Neuronal stem cell (in vitro differentiated cells): ENCODE data around the gene TNS1.

Experiments
- DNase-seq: peaks from one replicate; pipeline ENCODE4 v3.0.0-alpha.2; 2013; ENCODE audit warnings: low spot score
- H2AFZ ChIP-seq: one replicate; pipeline ENCODE4 v1.6.1; 2013; ENCODE audit warnings: mild to moderate bottlenecking, low read length, inconsistent platforms
- H2AK5ac ChIP-seq: 2 replicates; pipeline ENCODE4 v1.6.1; 2013; ENCODE audit warnings: low read depth, mild to moderate bottlenecking, inconsistent platforms, low read length, moderate library complexity, mixed read lengths
- H2BK120ac ChIP-seq: 2 replicates; pipeline ENCODE4 v1.6.1; 2013; ENCODE audit warnings: low read depth, mild to moderate bottlenecking, inconsistent platforms, low read length, moderate library complexity, mixed read lengths
- H2BK12ac ChIP-seq: one replicate; pipeline ENCODE4 v1.6.1; 2013; ENCODE audit warnings: low read length, inconsistent platforms
- H2BK15ac ChIP-seq: 2 replicates; pipeline ENCODE4 v1.6.1; 2013; ENCODE audit warnings: mild to moderate bottlenecking, low read length, inconsistent platforms, mixed read lengths
- H2BK5ac ChIP-seq: one replicate; pipeline ENCODE4 v1.6.1; 2013; ENCODE audit warnings: inconsistent platforms, mild to moderate bottlenecking, low read length, moderate library complexity
- H3K14ac ChIP-seq: one replicate; pipeline ENCODE4 v1.6.1; 2013; ENCODE audit warnings: low read length, inconsistent platforms
- H3K18ac ChIP-seq: 2 replicates; pipeline ENCODE4 v1.6.1; 2013; ENCODE audit warnings: low read length, inconsistent platforms
- H3K23ac ChIP-seq: 2 replicates; pipeline ENCODE4 v1.6.1; 2013; ENCODE audit warnings: low read depth, mild to moderate bottlenecking, mixed read lengths, low read length, inconsistent platforms; ENCODE audit not compliant: poor library complexity
- H3K27ac ChIP-seq: replicated peaks from 3 replicates; pipeline ENCODE4 v1.5.1; 2013; ENCODE audit warnings: low read length, inconsistent platforms
- H3K27me3 ChIP-seq, 3 experiments: 2 replicates each; pipeline ENCODE4 v1.6.1; 2013; ENCODE audit warnings: low read length in 3 of 3, mild to moderate bottlenecking in 2 of 3, inconsistent platforms in 1 of 3, low read depth in 1 of 3, mixed read lengths in 1 of 3, moderate library complexity in 1 of 3; ENCODE audit not compliant: control insufficient read depth in 3 of 3, insufficient read depth in 3 of 3
- H3K36me3 ChIP-seq, 2 donors: replicated peaks in 1 of 2; 2 replicates each; pipeline ENCODE4 v1.6.1; 2013; ENCODE audit warnings: low read length in 2 of 2; ENCODE audit not compliant: control insufficient read depth in 2 of 2, insufficient read depth in 2 of 2
- H3K4ac ChIP-seq: 2 replicates; pipeline ENCODE4 v1.6.1; 2013; ENCODE audit warnings: inconsistent platforms, mild to moderate bottlenecking, low read length, moderate library complexity
- H3K4me1 ChIP-seq, 2 donors: 1 replicate in 1 of 2; 2 replicates in 1 of 2; pipeline ENCODE4 v1.6.1; 2013; ENCODE audit warnings: low read length in 2 of 2, low read depth in 1 of 2; ENCODE audit not compliant: control insufficient read depth in 2 of 2, insufficient read depth in 1 of 2
- H3K4me2 ChIP-seq: one replicate; pipeline ENCODE4 v1.6.1; 2013; ENCODE audit warnings: mild to moderate bottlenecking, low read length, inconsistent platforms; ENCODE audit not compliant: insufficient read depth, poor library complexity, severe bottlenecking
- H3K4me3 ChIP-seq, 2 donors: 2 replicates each; pipeline ENCODE4 v1.5.1; 2013; ENCODE audit warnings: low read length in 2 of 2, mild to moderate bottlenecking in 2 of 2, inconsistent platforms in 1 of 2, moderate library complexity in 1 of 2
- H3K79me1 ChIP-seq: one replicate; pipeline ENCODE4 v1.6.1; 2013; ENCODE audit warnings: low read depth, mild to moderate bottlenecking, inconsistent platforms, low read length, moderate library complexity
- H3K9ac ChIP-seq: one replicate; pipeline ENCODE4 v1.6.1; 2013; ENCODE audit warnings: mild to moderate bottlenecking, low read depth, low read length, inconsistent platforms; ENCODE audit not compliant: poor library complexity
- H3K9me3 ChIP-seq, 2 donors: replicated peaks in 1 of 2; 2 replicates each; pipeline versions ENCODE3 to v1.6.1; 2013; ENCODE audit warnings: low read length in 2 of 2, mild to moderate bottlenecking in 2 of 2, inconsistent platforms in 1 of 2, low read depth in 1 of 2, mixed read lengths in 1 of 2, moderate library complexity in 1 of 2; ENCODE audit not compliant: control insufficient read depth in 2 of 2, insufficient read depth in 1 of 2
- H4K8ac ChIP-seq: one replicate; pipeline ENCODE4 v1.6.1; 2013; ENCODE audit warnings: low read depth, mild to moderate bottlenecking, inconsistent platforms, low read length, moderate library complexity
- H4K91ac ChIP-seq: one replicate; pipeline ENCODE4 v1.6.1; 2013; ENCODE audit warnings: low read length, low read depth, mild to moderate bottlenecking, inconsistent platforms; ENCODE audit not compliant: poor library complexity
- WGBS, 2 donors: extraction: QIAGEN DNeasy Blood & Tissue Kit; methylation state at CpG; one replicate each; pipeline ENCODE4 v1.1.7; 2013; ENCODE audit warnings: missing lambda C conversion rate in 2 of 2, mixed read lengths in 1 of 2; ENCODE audit not compliant: insufficient read length in 2 of 2, insufficient replicate concordance in 1 of 2; ENCODE audit errors: extremely low coverage in 2 of 2; 5-methylcytosine and 5-hydroxymethylcytosine counted together

The TNS1 gene

GRCh38 chr2:218009765-218010139 is 7.0 kb upstream of the TNS1 start:
- whole genome bisulfite sequencing, 2 donors, result no CpG with 5 or more reads among the region's 20 CpGs
- Histone ChIP-seq H2AK5ac (peak overlapping the region; percentile 20), H3K27me3 (peaks cover 0 to 81% (median 29%) of the 10 kb centered on the region in 3 experiments), H3K4me1 (peaks cover 2 to 14% of the 10 kb centered on the region in 2 donors), H3K9ac (peak overlapping the region; percentile 78), H3K36me3 (no peaks in the 10 kb centered on the region), H4K8ac (no peak overlapping the region), H3K27ac (no peak overlapping the region), H2BK12ac (no peak overlapping the region), H2AFZ (peak overlapping the region; percentile 80), H3K14ac (no peak overlapping the region), H3K18ac (peak overlapping the region; percentile 95), H2BK5ac (no peak overlapping the region), H3K79me1 (no peaks in the 10 kb centered on the region), H2BK120ac (peak overlapping the region; percentile 53), H3K4me2 (peak overlapping the region; percentile 97), H3K9me3 (no peaks in the 10 kb centered on the region), H2BK15ac (peak overlapping the region; percentile 95), H3K4ac (no peak overlapping the region), H4K91ac (no peak overlapping the region), H3K4me3 (peak overlapping the region in 1 of 2 donors; percentile 80), H3K23ac (peak overlapping the region; percentile 26)
- DNase-seq, result no peak

DNA sequence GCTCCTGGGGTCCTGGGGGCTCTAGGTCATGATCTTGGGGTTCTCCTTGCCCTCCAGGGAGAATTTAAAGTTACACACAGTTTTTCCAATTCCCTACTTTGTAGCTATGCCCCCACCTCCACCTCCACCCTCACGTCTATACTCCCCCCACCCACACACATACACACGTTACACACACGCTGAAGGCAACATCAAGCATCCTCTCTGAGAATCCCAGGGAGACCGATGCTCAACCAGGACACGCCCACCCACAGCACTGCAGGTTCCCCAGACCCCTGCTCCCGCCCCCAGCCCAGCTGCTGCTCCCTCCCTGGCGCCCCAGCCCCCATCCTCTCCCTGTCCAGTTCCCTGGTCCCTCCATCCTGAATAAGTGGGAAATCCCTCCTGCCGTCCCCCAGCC is 6.4 kb upstream of the TNS1 start:
- Histone ChIP-seq H2BK5ac (no peak overlapping the region), H3K36me3 (no peaks in the 10 kb centered on the region), H3K4me2 (peak overlapping the region; percentile 97), H3K27ac (no peak overlapping the region), H2AFZ (no peak overlapping the region), H2AK5ac (no peak overlapping the region), H3K9me3 (no peaks in the 10 kb centered on the region), H3K4me3 (no peak overlapping the region), H2BK15ac (no peak overlapping the region), H4K91ac (no peak overlapping the region), H3K4ac (no peak overlapping the region), H2BK120ac (no peak overlapping the region), H3K4me1 (peaks cover 2 to 14% of the 10 kb centered on the region in 2 donors), H2BK12ac (no peak overlapping the region), H3K27me3 (peaks cover 0 to 86% (median 29%) of the 10 kb centered on the region in 3 experiments), H3K9ac (no peak overlapping the region), H3K79me1 (no peaks in the 10 kb centered on the region), H3K18ac (peak overlapping the region; percentile 16), H3K14ac (no peak overlapping the region), H4K8ac (no peak overlapping the region), H3K23ac (no peak overlapping the region)
- DNase-seq, result no peak
- WGBS, 2 donors, result no CpG with 5 or more reads among the region's 8 CpGs

- Histone ChIP-seq H3K14ac (no peak overlapping the region), H3K4me2 (no peak overlapping the region), H3K4ac (no peak overlapping the region), H3K4me1 (peaks cover 2 to 18% of the 10 kb centered on the region in 2 donors), H2BK12ac (no peak overlapping the region), H4K8ac (no peak overlapping the region), H2BK15ac (peak overlapping the region; percentile 38), H3K23ac (no peak overlapping the region), H3K36me3 (no peaks in the 10 kb centered on the region), H3K9me3 (no peaks in the 10 kb centered on the region), H2BK120ac (no peak overlapping the region), H2AFZ (no peak overlapping the region), H3K18ac (no peak overlapping the region), H3K9ac (no peak overlapping the region), H3K4me3 (no peak overlapping the region), H2AK5ac (peak overlapping the region; percentile 32), H3K27me3 (peaks cover 0 to 83% (median 29%) of the 10 kb centered on the region in 3 experiments), H3K27ac (no peak overlapping the region), H2BK5ac (no peak overlapping the region), H3K79me1 (no peaks in the 10 kb centered on the region), H4K91ac (no peak overlapping the region)
- no peak for DNase-seq
- WGBS, 2 donors, result no CpG with 5 or more reads among the region's 12 CpGs
These were observed 5.6 kb upstream of the TNS1 start for GRCh38 chr2:218008060-218009040.

GRCh38 chr2:218006741-218007140 is 3.9 kb upstream of the TNS1 start:
- Histone ChIP-seq H2BK15ac (no peak overlapping the region), H3K4me2 (no peak overlapping the region), H2BK120ac (no peak overlapping the region), H3K23ac (no peak overlapping the region), H3K79me1 (no peaks in the 10 kb centered on the region), H3K27ac (no peak overlapping the region), H2AK5ac (no peak overlapping the region), H2BK5ac (no peak overlapping the region), H3K4ac (no peak overlapping the region), H3K14ac (no peak overlapping the region), H3K27me3 (peaks cover 0 to 70% (median 27%) of the 10 kb centered on the region in 3 experiments), H4K8ac (no peak overlapping the region), H2AFZ (no peak overlapping the region), H4K91ac (no peak overlapping the region), H3K9me3 (no peaks in the 10 kb centered on the region), H3K9ac (no peak overlapping the region), H3K18ac (no peak overlapping the region), H3K36me3 (no peaks in the 10 kb centered on the region), H2BK12ac (no peak overlapping the region), H3K4me1 (peaks cover 9 to 31% of the 10 kb centered on the region in 2 donors), H3K4me3 (no peak overlapping the region)
- DNase-seq, result no peak
- no CpG with 5 or more reads among the region's 4 CpGs for WGBS, 2 donors
